Measurements from ENCODE around the gene SRGAP1.

DNA sequence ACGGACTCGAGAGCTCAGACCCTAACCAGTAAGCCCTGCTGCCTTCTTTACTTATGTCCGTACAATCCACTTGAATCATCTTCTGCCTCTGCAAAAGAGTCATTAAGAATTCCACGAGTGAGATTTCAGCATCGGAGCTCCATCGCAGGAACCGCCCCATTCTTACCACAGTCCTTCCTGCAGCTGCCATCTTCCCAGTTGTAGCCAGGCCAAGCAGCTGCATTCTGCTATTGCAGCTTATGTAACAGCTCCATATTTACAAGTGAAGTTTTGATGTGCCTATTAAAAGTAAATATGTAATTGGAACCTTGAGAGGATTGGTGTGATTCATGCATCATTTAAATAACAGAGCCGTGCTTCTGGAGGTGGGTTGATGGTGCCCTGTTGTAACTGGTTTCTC, 220.2 kb downstream of the SRGAP1 start:
- TF ChIP-seq POLR2AphosphoS5 (IDR thresholded peaks at IDR 0.05): no peak
- TF ChIP-seq, protein P1, sequence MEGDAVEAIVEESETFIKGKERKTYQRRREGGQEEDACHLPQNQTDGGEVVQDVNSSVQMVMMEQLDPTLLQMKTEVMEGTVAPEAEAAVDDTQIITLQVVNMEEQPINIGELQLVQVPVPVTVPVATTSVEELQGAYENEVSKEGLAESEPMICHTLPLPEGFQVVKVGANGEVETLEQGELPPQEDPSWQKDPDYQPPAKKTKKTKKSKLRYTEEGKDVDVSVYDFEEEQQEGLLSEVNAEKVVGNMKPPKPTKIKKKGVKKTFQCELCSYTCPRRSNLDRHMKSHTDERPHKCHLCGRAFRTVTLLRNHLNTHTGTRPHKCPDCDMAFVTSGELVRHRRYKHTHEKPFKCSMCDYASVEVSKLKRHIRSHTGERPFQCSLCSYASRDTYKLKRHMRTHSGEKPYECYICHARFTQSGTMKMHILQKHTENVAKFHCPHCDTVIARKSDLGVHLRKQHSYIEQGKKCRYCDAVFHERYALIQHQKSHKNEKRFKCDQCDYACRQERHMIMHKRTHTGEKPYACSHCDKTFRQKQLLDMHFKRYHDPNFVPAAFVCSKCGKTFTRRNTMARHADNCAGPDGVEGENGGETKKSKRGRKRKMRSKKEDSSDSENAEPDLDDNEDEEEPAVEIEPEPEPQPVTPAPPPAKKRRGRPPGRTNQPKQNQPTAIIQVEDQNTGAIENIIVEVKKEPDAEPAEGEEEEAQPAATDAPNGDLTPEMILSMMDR (IDR thresholded peaks at IDR 0.05): no peak

All from gastroesophageal sphincter (tissue), 3 donors.